ENCODE data around the gene TAS2R46. TPM values are rescaled to one million over a fixed set of nuclear protein-coding genes. Genes with fewer than 3 reads are reported as not detected.

Gene TAS2R46
- total RNA-seq, 1 donor from 2014 or later, result 0.89 TPM

DNA sequence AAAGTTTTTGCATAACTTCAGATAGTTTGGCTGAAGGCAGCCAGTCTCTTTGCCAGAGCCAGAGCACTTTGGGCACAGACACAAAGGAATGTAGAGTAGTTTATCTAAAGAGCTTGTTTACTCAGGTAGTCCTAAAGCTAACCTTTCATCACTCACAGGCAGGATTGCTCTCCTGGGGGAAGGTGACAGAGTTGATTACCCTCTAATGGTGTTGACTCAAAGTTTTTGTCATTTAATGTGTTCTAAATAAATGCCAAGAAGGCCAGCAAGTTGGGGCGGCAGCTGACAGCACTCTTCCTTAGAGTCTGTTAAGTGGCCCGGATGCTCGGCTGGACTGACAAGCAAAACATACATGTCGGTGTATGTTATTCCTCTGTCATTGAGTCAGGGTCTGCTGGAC, 9.3 kb upstream of the TAS2R46 start:
- no peak for TF ChIP-seq CTCF (conservative IDR thresholded peaks at IDR 0.05)
- no peak for DNase-seq (ENCODE audit: low read depth, low spot score)
- no peak overlapping the region for H3K27ac Mint-ChIP-seq (ENCODE audit: unreplicated experiment)

DNA sequence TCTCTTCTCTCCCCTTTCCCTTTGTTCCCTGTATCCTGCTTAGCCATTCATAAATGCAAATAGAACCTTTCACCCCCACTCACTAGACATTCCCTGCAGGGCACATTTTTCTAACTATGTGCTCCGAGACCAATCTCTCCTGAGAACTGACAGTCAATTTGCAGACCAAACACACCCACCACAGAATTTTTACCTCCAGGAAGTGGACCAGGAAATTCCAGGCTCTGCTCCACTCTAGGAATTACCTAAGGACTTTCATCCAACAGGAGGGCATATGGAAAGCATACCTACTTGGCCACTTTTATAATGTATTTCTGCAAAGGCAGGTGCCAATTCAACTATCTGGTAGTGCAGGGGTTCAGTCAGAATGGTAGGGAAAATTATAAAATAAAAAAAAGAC, 8.9 kb upstream of the TAS2R46 start:
- peaks cover 11% of the 10 kb centered on the region for H3K36me3 Mint-ChIP-seq (ENCODE audit: low read depth)
- no peaks in the 10 kb centered on the region for H3K4me1 Mint-ChIP-seq
- no peaks in the 10 kb centered on the region for H3K9me3 Mint-ChIP-seq
- H3K27ac Mint-ChIP-seq (ENCODE audit: unreplicated experiment), result no peak overlapping the region
- no peak for DNase-seq (ENCODE audit: low read depth, low spot score)
- TF ChIP-seq CTCF (conservative IDR thresholded peaks at IDR 0.05), result no peak
- H3K27me3 Mint-ChIP-seq (ENCODE audit: low read depth), result no peaks in the 10 kb centered on the region
- no peak overlapping the region for H3K4me3 Mint-ChIP-seq

More for the DNA sequence above, 9.3 kb upstream of the TAS2R46 start:
- Mint-ChIP-seq H3K4me1 (no peaks in the 10 kb centered on the region), H3K27me3 (ENCODE audit: low read depth) (no peaks in the 10 kb centered on the region), H3K4me3 (no peak overlapping the region), H3K36me3 (ENCODE audit: low read depth) (peaks cover 10% of the 10 kb centered on the region), H3K9me3 (no peaks in the 10 kb centered on the region)

GRCh38 chr12:11069854-11070365, 7.8 kb upstream of the TAS2R46 start:
- H3K27ac Mint-ChIP-seq (ENCODE audit: unreplicated experiment), result no peak overlapping the region
- peaks cover 18% of the 10 kb centered on the region for H3K36me3 Mint-ChIP-seq (ENCODE audit: low read depth)
- TF ChIP-seq CTCF (conservative IDR thresholded peaks at IDR 0.05), result no peak
- no peak for DNase-seq (ENCODE audit: low read depth, low spot score)
- H3K4me1 Mint-ChIP-seq, result no peaks in the 10 kb centered on the region
- no peak overlapping the region for H3K4me3 Mint-ChIP-seq
- H3K9me3 Mint-ChIP-seq, result peaks cover 4% of the 10 kb centered on the region
- H3K27me3 Mint-ChIP-seq (ENCODE audit: low read depth), result no peaks in the 10 kb centered on the region

GRCh38 chr12:11067514-11067913, 5.4 kb upstream of the TAS2R46 start:
- TF ChIP-seq CTCF (conservative IDR thresholded peaks at IDR 0.05), result no peak
- Mint-ChIP-seq H3K4me3 (no peak overlapping the region), H3K9me3 (peaks cover 4% of the 10 kb centered on the region), H3K27me3 (ENCODE audit: low read depth) (no peaks in the 10 kb centered on the region), H3K4me1 (no peaks in the 10 kb centered on the region), H3K36me3 (ENCODE audit: low read depth) (peaks cover 21% of the 10 kb centered on the region), H3K27ac (ENCODE audit: unreplicated experiment) (no peak overlapping the region)
- no peak for DNase-seq (ENCODE audit: low read depth, low spot score)

GRCh38 chr12:11059784-11060183, 2.3 kb downstream of the TAS2R46 start:
- no peak overlapping the region for H3K4me3 Mint-ChIP-seq

More at GRCh38 chr12:11059784-11060183, 2.3 kb downstream of the TAS2R46 start:
- no peak for DNase-seq (ENCODE audit: low read depth, low spot score)
- H3K36me3 Mint-ChIP-seq (ENCODE audit: low read depth), result peaks cover 9% of the 10 kb centered on the region
- H3K27ac Mint-ChIP-seq (ENCODE audit: unreplicated experiment), result no peak overlapping the region
- no peaks in the 10 kb centered on the region for H3K9me3 Mint-ChIP-seq
- peaks cover 7% of the 10 kb centered on the region for H3K4me1 Mint-ChIP-seq
- TF ChIP-seq CTCF (conservative IDR thresholded peaks at IDR 0.05), result no peak
- no peaks in the 10 kb centered on the region for H3K27me3 Mint-ChIP-seq (ENCODE audit: low read depth)
